ENCODE measurements around the gene ZFP62.
A peak's percentile ranks its signal among the peaks of the same experiment; 100 is the strongest.

Gene ZFP62

GRCh38 chr5:180810210-180810958 lies 50.7 kb downstream of the ZFP62 start:
- DNase-seq (ENCODE audit: low read depth), result peak; percentile 93

- DNase-seq (ENCODE audit: low read depth), result peak; percentile 78
Observed at GRCh38 chr5:180809403-180810209, 51.5 kb downstream of the ZFP62 start.

- DNase-seq (ENCODE audit: low read depth), result no peak
Observed at GRCh38 chr5:180808461-180809000, 52.5 kb downstream of the ZFP62 start.

GRCh38 chr5:180807654-180808414 lies 53.2 kb downstream of the ZFP62 start:
- no peak for DNase-seq (ENCODE audit: low read depth)

GRCh38 chr5:180807046-180807445 lies 54.0 kb downstream of the ZFP62 start:
- DNase-seq (ENCODE audit: low read depth), result no peak

GRCh38 chr5:180806351-180807011 lies 54.6 kb downstream of the ZFP62 start:
- DNase-seq (ENCODE audit: low read depth), result no peak

- no peak for DNase-seq (ENCODE audit: low read depth)
Observed at GRCh38 chr5:180804129-180804618, 56.9 kb downstream of the ZFP62 start.

- DNase-seq (ENCODE audit: low read depth), result peak; percentile 67
Observed at GRCh38 chr5:180803181-180804128, 57.6 kb downstream of the ZFP62 start.

- DNase-seq (ENCODE audit: low read depth), result peak; percentile 67
Observed at GRCh38 chr5:180802325-180803180, 58.5 kb downstream of the ZFP62 start, which contains the start of gene MGAT1. TSS of gene MGAT1 (minus strand) at chr5:180802806. CDS start at chr5:180792971, 9,835 bp downstream.

GRCh38 chr5:180801596-180802324 lies 59.3 kb downstream of the ZFP62 start:
- no peak for DNase-seq (ENCODE audit: low read depth)

GRCh38 chr5:180799902-180800801 lies 60.9 kb downstream of the ZFP62 start:
- DNase-seq (ENCODE audit: low read depth), result no peak

- no peak for DNase-seq (ENCODE audit: low read depth)
Observed at GRCh38 chr5:180799194-180799593, 61.9 kb downstream of the ZFP62 start.

- DNase-seq (ENCODE audit: low read depth), result no peak
Observed at GRCh38 chr5:180798193-180798592, 62.9 kb downstream of the ZFP62 start.
